Panc1 (cell line): ENCODE measurements around the gene POLR2F.

ENCODE experiments used
- CTCF ChIP-seq: fragments of 450-650 bp; IDR thresholded peaks from 2 replicates; pipeline ENCODE4 v1.5.1; 2017; ENCODE audit warnings: mild to moderate bottlenecking
- POLR2AphosphoS5 ChIP-seq: IDR thresholded peaks from 2 replicates; pipeline ENCODE4 v1.6.1; 2012; ENCODE audit warnings: mild to moderate bottlenecking, low read depth, low read length, moderate library complexity
- SIN3A ChIP-seq: IDR thresholded peaks from 2 replicates; pipeline ENCODE4 v1.6.1; 2012; ENCODE audit warnings: low read depth, mild to moderate bottlenecking, low read length, moderate library complexity, borderline replicate concordance; ENCODE audit not compliant: insufficient read depth
- TCF7L2 ChIP-seq: IDR thresholded peaks from 2 replicates; pipeline ENCODE4 v1.6.1; 2011; ENCODE audit warnings: mild to moderate bottlenecking, low read depth, low read length, inconsistent platforms
- TF ChIP-seq, protein P1 (sequence below), 2 experiments: IDR thresholded peaks; 2 replicates each; pipeline ENCODE4 v1.6.1; 2011 to 2012; ENCODE audit warnings: low read depth in 2 of 2, control low read depth in 1 of 2, low read length in 1 of 2, mild to moderate bottlenecking in 1 of 2, moderate library complexity in 1 of 2; ENCODE audit not compliant: insufficient read depth in 1 of 2

- TF ChIP-seq CTCF (no peak), SIN3A (no peak), POLR2AphosphoS5 (no peak), TCF7L2 (no peak)
- TF ChIP-seq, protein P1, sequence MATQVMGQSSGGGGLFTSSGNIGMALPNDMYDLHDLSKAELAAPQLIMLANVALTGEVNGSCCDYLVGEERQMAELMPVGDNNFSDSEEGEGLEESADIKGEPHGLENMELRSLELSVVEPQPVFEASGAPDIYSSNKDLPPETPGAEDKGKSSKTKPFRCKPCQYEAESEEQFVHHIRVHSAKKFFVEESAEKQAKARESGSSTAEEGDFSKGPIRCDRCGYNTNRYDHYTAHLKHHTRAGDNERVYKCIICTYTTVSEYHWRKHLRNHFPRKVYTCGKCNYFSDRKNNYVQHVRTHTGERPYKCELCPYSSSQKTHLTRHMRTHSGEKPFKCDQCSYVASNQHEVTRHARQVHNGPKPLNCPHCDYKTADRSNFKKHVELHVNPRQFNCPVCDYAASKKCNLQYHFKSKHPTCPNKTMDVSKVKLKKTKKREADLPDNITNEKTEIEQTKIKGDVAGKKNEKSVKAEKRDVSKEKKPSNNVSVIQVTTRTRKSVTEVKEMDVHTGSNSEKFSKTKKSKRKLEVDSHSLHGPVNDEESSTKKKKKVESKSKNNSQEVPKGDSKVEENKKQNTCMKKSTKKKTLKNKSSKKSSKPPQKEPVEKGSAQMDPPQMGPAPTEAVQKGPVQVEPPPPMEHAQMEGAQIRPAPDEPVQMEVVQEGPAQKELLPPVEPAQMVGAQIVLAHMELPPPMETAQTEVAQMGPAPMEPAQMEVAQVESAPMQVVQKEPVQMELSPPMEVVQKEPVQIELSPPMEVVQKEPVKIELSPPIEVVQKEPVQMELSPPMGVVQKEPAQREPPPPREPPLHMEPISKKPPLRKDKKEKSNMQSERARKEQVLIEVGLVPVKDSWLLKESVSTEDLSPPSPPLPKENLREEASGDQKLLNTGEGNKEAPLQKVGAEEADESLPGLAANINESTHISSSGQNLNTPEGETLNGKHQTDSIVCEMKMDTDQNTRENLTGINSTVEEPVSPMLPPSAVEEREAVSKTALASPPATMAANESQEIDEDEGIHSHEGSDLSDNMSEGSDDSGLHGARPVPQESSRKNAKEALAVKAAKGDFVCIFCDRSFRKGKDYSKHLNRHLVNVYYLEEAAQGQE (IDR thresholded peaks at IDR 0.05; ENCODE audit: insufficient read depth in 1 of 2, low read depth in 2 of 2, low read length in 1 of 2), result no peak
These were observed 32.9 kb downstream of the POLR2F start for GRCh38 chr22:37986371-37986770.
